ENCODE data around the gene AOPEP.

The AOPEP gene

DNA sequence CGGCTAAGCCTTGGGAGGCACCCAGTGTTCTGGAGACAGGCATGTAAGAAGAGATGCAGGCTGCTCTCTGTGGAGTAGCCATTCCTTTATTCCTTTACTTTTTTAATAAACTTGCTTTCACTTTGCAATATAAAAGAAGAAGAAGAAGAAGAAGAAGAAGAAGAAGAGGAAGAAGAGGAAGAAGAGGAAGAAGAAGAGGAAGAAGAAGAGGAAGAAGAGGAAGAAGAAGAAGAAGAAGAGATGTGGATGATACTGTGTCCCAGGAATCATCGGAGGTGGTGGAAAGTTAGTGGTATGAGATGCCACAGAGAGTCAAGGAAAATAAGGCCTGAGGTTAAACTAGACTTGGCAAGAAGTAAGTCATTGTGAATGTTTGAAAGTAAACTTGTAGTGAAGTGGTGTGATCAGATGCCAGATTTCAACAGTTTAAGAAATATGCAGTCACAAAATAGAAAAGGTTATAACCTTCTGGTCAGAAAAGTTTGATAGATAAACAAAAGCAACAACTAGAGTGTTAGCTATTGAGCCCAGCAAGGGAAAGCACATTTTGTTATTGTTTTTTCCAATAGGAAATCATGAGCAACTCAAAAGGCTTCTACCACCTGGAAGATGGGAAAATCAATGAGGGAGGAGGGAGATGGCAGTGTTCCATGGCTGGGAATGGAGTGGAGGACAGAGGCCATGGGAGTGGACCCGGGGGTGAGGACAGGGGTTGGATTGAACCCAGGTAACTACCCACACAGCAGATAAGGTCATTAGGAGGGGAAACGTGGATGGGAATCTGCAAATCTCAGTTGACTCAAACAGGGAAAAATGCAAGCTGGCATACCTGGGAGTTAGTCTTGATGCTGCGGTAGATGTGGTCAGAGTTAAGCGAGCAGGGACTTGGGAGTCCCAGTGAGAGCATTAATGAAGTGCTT, 16.8 kb downstream of the AOPEP start:
- Histone ChIP-seq H3K9me3 (ENCODE audit: control insufficient read depth in 2 of 2, low read length in 2 of 2) (no peaks in the 10 kb centered on the region), H3K36me3 (ENCODE audit: control insufficient read depth in 2 of 2, insufficient read depth in 2 of 2, low read length in 2 of 2) (no peaks in the 10 kb centered on the region), H3K27me3 (ENCODE audit: control insufficient read depth in 1 of 2, insufficient read depth in 2 of 2, low read length in 2 of 2) (no peaks in the 10 kb centered on the region), H3K27ac (ENCODE audit: low read length) (no peak overlapping the region), H3K9ac (ENCODE audit: low read length in 2 of 2) (no peak overlapping the region), H3K4me3 (ENCODE audit: low read length in 2 of 2) (no peak overlapping the region), H3K4me1 (ENCODE audit: control insufficient read depth, insufficient read depth, low read length) (no peaks in the 10 kb centered on the region)

DNA sequence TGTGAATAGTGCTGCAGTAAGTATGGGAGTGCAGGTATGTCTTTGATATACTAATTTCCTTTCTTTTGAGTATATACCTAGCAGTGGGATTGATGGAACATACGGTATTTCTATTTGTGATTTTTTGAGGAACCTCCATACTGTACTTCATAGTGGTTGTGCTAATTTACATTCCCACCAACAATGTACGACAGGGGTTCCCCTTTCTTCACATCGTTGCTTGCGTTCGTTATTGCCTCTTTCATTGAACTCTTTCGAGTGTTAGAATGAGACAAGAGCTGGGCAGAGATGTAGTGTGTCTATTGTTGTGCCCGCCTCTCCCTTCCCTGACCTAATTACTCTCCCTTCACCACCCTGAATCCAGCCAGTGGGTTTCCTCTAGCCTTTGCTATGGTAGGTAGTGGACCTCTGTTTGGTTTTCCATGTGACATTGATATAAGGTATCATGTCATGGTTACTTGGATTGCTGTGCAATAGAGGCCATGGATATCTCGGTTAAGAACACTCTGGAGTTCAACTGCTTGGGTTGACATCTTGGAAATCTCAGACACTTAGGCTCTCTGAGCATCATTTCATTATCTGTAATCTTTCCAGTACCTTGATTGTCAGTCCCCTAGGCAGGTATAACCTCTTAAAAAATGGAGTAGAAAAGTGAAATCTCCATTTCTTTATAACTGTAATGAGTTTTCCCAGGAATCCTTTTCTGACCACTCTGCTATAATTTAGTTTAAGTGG, 19.5 kb downstream of the AOPEP start:
- Histone ChIP-seq H3K27ac (ENCODE audit: low read length) (no peak overlapping the region), H3K9ac (ENCODE audit: low read length in 2 of 2) (no peak overlapping the region), H3K27me3 (ENCODE audit: control insufficient read depth in 1 of 2, insufficient read depth in 2 of 2, low read length in 2 of 2) (no peaks in the 10 kb centered on the region), H3K4me1 (ENCODE audit: control insufficient read depth, insufficient read depth, low read length) (no peaks in the 10 kb centered on the region), H3K36me3 (ENCODE audit: control insufficient read depth in 2 of 2, insufficient read depth in 2 of 2, low read length in 2 of 2) (peaks cover 0 to 3% of the 10 kb centered on the region in 2 donors), H3K9me3 (ENCODE audit: control insufficient read depth in 2 of 2, low read length in 2 of 2) (peaks cover 0 to 3% of the 10 kb centered on the region in 2 donors), H3K4me3 (ENCODE audit: low read length in 2 of 2) (no peak overlapping the region)

DNA sequence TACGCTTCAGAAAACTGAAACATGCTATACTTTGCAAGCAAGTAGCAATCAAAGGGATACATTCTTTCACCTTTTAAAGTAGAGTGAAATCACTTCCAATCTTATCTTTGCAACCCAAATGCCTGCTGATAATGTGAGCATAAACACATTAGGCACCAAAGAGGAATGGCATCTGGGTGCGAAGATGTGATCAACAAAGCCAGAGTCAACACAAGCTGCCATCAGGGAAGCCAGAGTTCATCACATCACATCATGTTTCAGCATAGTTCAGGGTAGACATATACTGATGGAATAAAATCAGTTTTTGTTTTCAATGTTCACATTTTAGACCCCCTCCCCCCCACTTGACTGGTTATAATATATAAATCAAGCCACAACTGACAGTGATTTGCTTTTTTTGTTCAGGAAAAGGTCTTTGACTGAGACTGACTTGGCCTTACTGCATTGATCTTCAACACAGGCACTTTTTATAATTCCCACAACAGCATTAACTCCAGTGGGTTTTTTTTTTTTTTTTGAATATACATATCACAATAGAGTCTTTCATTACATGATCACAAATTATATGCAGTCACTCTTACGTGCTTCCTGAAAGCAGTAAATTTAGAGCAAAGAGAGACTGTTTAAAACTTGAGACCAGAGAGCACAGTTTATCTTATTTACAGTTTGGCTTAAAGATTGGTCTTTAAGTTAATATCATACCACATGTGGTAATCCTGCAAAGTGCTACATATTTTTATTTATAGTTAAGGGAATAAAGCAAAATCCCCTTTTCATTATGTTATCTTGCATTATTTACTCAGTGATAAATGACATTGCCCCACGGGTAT, 20.3 kb downstream of the AOPEP start:
- Histone ChIP-seq H3K27ac (ENCODE audit: low read length) (no peak overlapping the region), H3K4me1 (ENCODE audit: control insufficient read depth, insufficient read depth, low read length) (no peaks in the 10 kb centered on the region), H3K4me3 (ENCODE audit: low read length in 2 of 2) (no peak overlapping the region), H3K36me3 (ENCODE audit: control insufficient read depth in 2 of 2, insufficient read depth in 2 of 2, low read length in 2 of 2) (peaks cover 0 to 3% of the 10 kb centered on the region in 2 donors), H3K9me3 (ENCODE audit: control insufficient read depth in 2 of 2, low read length in 2 of 2) (peaks cover 0 to 3% of the 10 kb centered on the region in 2 donors), H3K27me3 (ENCODE audit: control insufficient read depth in 1 of 2, insufficient read depth in 2 of 2, low read length in 2 of 2) (no peaks in the 10 kb centered on the region), H3K9ac (ENCODE audit: low read length in 2 of 2) (no peak overlapping the region)

DNA sequence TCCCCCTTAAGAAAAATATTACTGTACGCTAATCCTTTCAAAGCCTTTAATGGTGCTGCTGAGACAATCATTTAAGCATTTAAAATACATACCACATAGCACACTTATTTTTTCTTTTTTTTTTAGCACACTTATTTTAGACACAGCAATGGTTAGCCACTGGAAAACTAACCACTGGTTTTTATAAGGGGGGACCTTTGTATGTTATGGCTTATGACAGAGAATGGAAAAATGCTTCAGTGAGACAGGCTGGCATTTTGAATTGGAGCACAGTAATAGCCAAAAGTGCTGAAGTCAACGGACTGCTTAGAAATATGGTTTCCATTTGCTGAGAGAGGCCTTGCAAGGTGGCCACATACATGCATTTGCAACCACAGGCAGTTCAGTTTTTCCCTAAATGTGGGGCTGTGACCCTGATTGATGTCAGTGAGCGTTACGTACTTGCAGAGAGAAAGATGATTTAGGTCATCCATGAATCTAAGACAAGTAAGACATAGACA, 28.5 kb downstream of the AOPEP start:
- Histone ChIP-seq H3K9me3 (ENCODE audit: control insufficient read depth in 2 of 2, low read length in 2 of 2) (no peaks in the 10 kb centered on the region), H3K27ac (ENCODE audit: low read length) (no peak overlapping the region), H3K36me3 (ENCODE audit: control insufficient read depth in 2 of 2, insufficient read depth in 2 of 2, low read length in 2 of 2) (peaks cover 0 to 1% of the 10 kb centered on the region in 2 donors), H3K4me1 (ENCODE audit: control insufficient read depth, insufficient read depth, low read length) (no peaks in the 10 kb centered on the region), H3K9ac (ENCODE audit: low read length in 2 of 2) (no peak overlapping the region), H3K27me3 (ENCODE audit: control insufficient read depth in 1 of 2, insufficient read depth in 2 of 2, low read length in 2 of 2) (no peaks in the 10 kb centered on the region), H3K4me3 (ENCODE audit: low read length in 2 of 2) (no peak overlapping the region)

DNA sequence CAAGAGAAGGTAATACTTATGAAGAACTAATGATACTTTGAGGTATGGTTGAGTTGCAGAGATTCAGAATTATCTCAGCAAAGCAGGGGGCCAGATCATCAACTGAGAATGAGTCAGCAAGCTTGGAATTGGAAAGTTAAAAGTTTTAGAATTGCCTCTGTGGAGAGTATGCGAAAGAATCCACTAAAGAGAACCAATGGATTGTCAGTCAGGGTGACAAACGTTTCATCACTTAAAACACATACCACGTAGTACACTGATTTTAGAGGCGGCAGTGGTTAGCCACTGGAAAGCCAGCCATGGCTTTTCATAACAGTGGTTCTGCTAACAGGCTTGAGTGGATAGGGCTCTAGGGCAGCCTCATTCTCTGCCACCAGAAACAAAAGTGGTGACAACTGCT, 30.7 kb downstream of the AOPEP start:
- Histone ChIP-seq H3K9me3 (ENCODE audit: control insufficient read depth in 2 of 2, low read length in 2 of 2) (no peaks in the 10 kb centered on the region), H3K27ac (ENCODE audit: low read length) (no peak overlapping the region), H3K27me3 (ENCODE audit: control insufficient read depth in 1 of 2, insufficient read depth in 2 of 2, low read length in 2 of 2) (no peaks in the 10 kb centered on the region), H3K9ac (ENCODE audit: low read length in 2 of 2) (no peak overlapping the region), H3K36me3 (ENCODE audit: control insufficient read depth in 2 of 2, insufficient read depth in 2 of 2, low read length in 2 of 2) (peaks cover 9 to 11% of the 10 kb centered on the region in 2 donors), H3K4me1 (ENCODE audit: control insufficient read depth, insufficient read depth, low read length) (no peaks in the 10 kb centered on the region), H3K4me3 (ENCODE audit: low read length in 2 of 2) (no peak overlapping the region)

DNA sequence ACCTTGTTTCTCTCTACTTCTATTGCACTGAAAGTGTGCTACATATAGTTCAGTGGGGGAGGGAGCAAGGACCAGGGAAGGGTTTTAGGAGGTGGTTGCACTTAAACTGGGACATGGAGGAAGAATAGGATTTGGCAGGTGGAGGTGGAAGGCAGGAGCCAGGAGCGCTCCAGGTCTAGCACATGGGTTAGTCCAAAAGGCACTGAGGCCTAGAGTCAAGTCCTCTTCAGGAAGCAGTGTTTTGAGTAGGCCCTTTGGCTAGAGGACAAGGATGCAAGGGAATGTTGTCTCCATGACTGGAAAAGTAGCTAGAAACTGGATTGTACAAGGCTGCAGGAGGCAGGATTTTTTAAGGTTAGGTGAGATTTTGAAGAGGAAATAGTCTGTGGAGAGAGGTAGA, 31.5 kb downstream of the AOPEP start:
- Histone ChIP-seq H3K4me3 (ENCODE audit: low read length in 2 of 2) (no peak overlapping the region), H3K36me3 (ENCODE audit: control insufficient read depth in 2 of 2, insufficient read depth in 2 of 2, low read length in 2 of 2) (peaks cover 9 to 11% of the 10 kb centered on the region in 2 donors), H3K27ac (ENCODE audit: low read length) (no peak overlapping the region), H3K27me3 (ENCODE audit: control insufficient read depth in 1 of 2, insufficient read depth in 2 of 2, low read length in 2 of 2) (no peaks in the 10 kb centered on the region), H3K9ac (ENCODE audit: low read length in 2 of 2) (no peak overlapping the region), H3K9me3 (ENCODE audit: control insufficient read depth in 2 of 2, low read length in 2 of 2) (no peaks in the 10 kb centered on the region), H3K4me1 (ENCODE audit: control insufficient read depth, insufficient read depth, low read length) (no peaks in the 10 kb centered on the region)

DNA sequence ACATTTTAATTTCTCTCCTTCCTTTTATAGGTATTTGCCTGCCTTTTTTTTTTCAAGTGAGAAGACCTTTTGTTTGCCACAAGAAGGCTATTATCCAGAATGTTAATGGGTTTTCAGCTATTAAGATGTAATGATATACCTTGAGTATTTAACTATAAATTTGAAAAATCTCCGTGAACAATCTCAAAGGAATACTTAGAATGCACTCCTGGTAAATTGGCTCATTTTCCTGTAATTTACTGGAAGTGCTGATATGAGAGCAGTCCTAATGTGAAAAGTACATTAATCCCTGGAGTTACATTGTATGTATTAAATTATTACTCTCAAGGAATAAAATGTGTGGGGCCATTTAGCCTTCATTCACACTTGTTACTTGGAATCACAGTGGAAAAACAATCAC, 32.4 kb downstream of the AOPEP start:
- Histone ChIP-seq H3K9ac (ENCODE audit: low read length in 2 of 2) (no peak overlapping the region), H3K27ac (ENCODE audit: low read length) (no peak overlapping the region), H3K4me3 (ENCODE audit: low read length in 2 of 2) (no peak overlapping the region), H3K36me3 (ENCODE audit: control insufficient read depth in 2 of 2, insufficient read depth in 2 of 2, low read length in 2 of 2) (peaks cover 9 to 11% of the 10 kb centered on the region in 2 donors), H3K27me3 (ENCODE audit: control insufficient read depth in 1 of 2, insufficient read depth in 2 of 2, low read length in 2 of 2) (no peaks in the 10 kb centered on the region), H3K4me1 (ENCODE audit: control insufficient read depth, insufficient read depth, low read length) (no peaks in the 10 kb centered on the region), H3K9me3 (ENCODE audit: control insufficient read depth in 2 of 2, low read length in 2 of 2) (no peaks in the 10 kb centered on the region)

DNA sequence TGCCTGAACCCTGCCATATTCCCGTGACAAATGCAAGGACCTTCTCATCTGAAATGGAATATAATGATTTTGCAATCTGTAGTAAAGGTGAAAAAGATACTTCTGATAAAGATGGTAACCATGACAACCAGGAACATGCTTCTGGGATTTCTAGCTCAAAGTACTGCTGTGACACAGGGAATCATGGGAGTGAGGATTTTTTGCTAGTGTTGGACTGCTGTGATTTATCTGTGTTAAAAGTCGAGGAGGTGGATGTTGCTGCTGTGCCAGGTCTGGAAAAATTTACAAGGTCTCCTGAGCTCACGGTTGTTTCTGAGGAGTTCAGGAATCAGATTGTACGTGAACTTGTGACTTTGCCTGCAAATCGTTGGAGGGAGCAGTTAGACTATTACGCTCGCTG, 33.5 kb downstream of the AOPEP start:
- Histone ChIP-seq H3K4me3 (ENCODE audit: low read length in 2 of 2) (no peak overlapping the region), H3K9me3 (ENCODE audit: control insufficient read depth in 2 of 2, low read length in 2 of 2) (no peaks in the 10 kb centered on the region), H3K36me3 (ENCODE audit: control insufficient read depth in 2 of 2, insufficient read depth in 2 of 2, low read length in 2 of 2) (peaks cover 9 to 11% of the 10 kb centered on the region in 2 donors), H3K4me1 (ENCODE audit: control insufficient read depth, insufficient read depth, low read length) (no peaks in the 10 kb centered on the region), H3K27ac (ENCODE audit: low read length) (no peak overlapping the region), H3K27me3 (ENCODE audit: control insufficient read depth in 1 of 2, insufficient read depth in 2 of 2, low read length in 2 of 2) (no peaks in the 10 kb centered on the region), H3K9ac (ENCODE audit: low read length in 2 of 2) (no peak overlapping the region)

DNA sequence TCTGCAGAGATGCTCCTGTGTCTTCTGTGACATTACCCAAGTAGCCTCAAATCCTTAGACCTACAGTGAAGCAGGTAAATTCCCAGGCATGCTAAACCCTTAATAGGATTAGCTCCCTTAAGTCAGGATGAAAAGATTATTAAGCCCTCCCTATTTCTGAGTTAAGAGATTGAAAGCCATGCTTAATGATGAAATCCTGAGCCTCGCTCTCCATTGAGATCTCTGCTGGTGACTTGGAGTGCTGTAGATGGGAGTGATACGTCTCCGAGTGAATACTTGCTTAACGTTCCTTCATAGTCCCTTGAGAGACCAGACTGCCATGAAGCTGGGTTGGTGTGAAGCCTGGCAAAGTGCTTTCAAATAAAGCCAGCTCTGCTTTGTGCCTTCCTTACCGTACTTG, 34.2 kb downstream of the AOPEP start:
- Histone ChIP-seq H3K36me3 (ENCODE audit: control insufficient read depth in 2 of 2, insufficient read depth in 2 of 2, low read length in 2 of 2) (peaks cover 9 to 11% of the 10 kb centered on the region in 2 donors), H3K27me3 (ENCODE audit: control insufficient read depth in 1 of 2, insufficient read depth in 2 of 2, low read length in 2 of 2) (no peaks in the 10 kb centered on the region), H3K9me3 (ENCODE audit: control insufficient read depth in 2 of 2, low read length in 2 of 2) (no peaks in the 10 kb centered on the region), H3K4me1 (ENCODE audit: control insufficient read depth, insufficient read depth, low read length) (no peaks in the 10 kb centered on the region), H3K27ac (ENCODE audit: low read length) (no peak overlapping the region), H3K9ac (ENCODE audit: low read length in 2 of 2) (no peak overlapping the region), H3K4me3 (ENCODE audit: low read length in 2 of 2) (no peak overlapping the region)

DNA sequence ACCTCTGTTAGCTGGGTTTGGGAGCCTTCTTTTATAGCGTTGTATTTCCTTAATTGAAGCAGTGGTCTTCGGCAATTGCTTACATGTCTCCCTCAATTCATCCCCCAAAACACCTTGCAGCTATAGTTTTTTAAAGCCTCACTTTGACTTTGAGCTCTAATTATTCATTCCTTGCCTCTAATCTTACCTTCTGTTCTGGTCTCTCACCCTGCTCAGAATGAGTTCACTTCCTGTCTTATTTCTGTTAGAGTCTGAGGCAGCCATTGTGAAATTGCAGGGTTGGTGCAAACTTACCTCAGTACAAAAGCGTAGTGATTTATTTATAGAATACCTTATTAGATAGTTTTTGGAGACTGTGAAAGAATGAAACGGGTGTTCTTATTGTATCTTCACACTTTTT, 35.0 kb downstream of the AOPEP start:
- Histone ChIP-seq H3K36me3 (ENCODE audit: control insufficient read depth in 2 of 2, insufficient read depth in 2 of 2, low read length in 2 of 2) (peaks cover 9 to 11% of the 10 kb centered on the region in 2 donors), H3K27me3 (ENCODE audit: control insufficient read depth in 1 of 2, insufficient read depth in 2 of 2, low read length in 2 of 2) (no peaks in the 10 kb centered on the region), H3K4me1 (ENCODE audit: control insufficient read depth, insufficient read depth, low read length) (no peaks in the 10 kb centered on the region), H3K9ac (ENCODE audit: low read length in 2 of 2) (no peak overlapping the region), H3K4me3 (ENCODE audit: low read length in 2 of 2) (no peak overlapping the region), H3K9me3 (ENCODE audit: control insufficient read depth in 2 of 2, low read length in 2 of 2) (no peaks in the 10 kb centered on the region), H3K27ac (ENCODE audit: low read length) (no peak overlapping the region)

Measured in stomach smooth muscle (tissue), 2 donors.